Cerebellar nuclear complex (tissue), 1 donor: ENCODE results near the gene HDAC6.
"Not testable (repeated sequence)": the region's sequence is repeated elsewhere in the genome, so short reads cannot be mapped to it uniquely, and the experiment has no call there.

Experiments used
- DNase-seq, 2 experiments: peaks; one replicate each; lab custom pipeline; 2025; lab: John Stamatoyannopoulos, UW

The HDAC6 gene

DNA sequence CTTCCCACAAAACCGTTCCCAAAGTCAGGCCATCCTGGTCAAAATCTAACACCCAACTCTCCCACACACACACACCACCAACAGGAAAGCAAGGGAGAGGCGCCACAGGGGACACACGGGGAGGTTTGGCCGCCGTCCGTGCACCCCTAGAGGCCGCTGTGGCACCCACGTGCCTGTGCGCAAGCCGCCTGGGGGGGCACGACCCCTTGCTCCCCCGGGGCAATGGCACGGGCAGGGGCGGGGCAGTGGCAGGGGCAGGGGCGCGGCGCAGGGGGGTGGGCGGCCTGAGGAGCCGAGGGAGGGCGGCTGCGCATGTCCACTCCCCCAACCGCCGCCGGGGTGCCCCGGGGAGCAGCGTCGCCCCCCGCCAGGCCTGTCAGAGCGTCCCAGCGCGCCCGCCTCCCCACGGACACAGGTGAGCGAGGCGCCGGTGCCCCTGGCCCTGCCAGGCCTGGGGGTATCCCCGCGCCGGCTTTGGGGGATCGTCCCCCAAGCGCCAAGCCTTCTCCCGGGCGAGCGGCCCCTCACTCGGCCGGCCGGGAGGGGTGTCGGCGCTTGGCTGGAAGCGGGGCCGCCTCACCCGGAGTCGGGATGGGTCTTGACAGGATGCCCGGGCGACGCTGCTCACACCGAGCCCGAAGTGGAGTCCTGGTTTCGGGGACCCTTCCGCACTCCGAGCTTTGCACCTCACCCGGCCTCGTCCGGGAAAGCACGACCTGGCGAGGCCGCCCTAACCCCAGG lies 24.4 kb downstream of the HDAC6 start, which contains the start of gene ERAS:
ERAS (plus strand) TSS at position 379 of the 741 bp plus-strand sequence. CDS start 2,611 bp downstream, outside the sequence.
- no peak for DNase-seq

GRCh38 chrX:48826876-48827653 lies 25.2 kb downstream of the HDAC6 start:
- no peak for DNase-seq

DNA sequence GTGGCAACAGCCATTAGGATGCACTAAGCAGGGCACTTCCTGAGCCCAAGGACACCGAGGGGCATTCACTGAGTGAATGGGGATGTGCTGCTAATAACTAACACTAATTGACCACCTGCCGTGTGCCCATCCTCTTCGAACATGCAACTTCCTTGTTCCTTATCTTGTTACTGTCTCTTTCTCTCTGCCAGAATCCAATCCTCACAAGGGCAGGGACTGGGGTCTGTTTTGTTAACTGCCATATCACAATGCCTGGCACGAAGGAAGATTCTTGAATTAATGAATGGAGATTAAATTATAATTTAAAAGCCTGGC lies 25.7 kb downstream of the HDAC6 start:
- no peak for DNase-seq

- DNase-seq = no peak
These were observed 27.3 kb downstream of the HDAC6 start for GRCh38 chrX:48829016-48829735.

- no peak for DNase-seq
These were observed 29.5 kb downstream of the HDAC6 start for GRCh38 chrX:48831136-48831908.

GRCh38 chrX:48831909-48832291 lies 30.0 kb downstream of the HDAC6 start:
- no peak for DNase-seq

- DNase-seq = no peak
These were observed 31.8 kb downstream of the HDAC6 start for GRCh38 chrX:48833542-48834138.

- no peak for DNase-seq
These were observed 32.5 kb downstream of the HDAC6 start for GRCh38 chrX:48834383-48834709.

DNA sequence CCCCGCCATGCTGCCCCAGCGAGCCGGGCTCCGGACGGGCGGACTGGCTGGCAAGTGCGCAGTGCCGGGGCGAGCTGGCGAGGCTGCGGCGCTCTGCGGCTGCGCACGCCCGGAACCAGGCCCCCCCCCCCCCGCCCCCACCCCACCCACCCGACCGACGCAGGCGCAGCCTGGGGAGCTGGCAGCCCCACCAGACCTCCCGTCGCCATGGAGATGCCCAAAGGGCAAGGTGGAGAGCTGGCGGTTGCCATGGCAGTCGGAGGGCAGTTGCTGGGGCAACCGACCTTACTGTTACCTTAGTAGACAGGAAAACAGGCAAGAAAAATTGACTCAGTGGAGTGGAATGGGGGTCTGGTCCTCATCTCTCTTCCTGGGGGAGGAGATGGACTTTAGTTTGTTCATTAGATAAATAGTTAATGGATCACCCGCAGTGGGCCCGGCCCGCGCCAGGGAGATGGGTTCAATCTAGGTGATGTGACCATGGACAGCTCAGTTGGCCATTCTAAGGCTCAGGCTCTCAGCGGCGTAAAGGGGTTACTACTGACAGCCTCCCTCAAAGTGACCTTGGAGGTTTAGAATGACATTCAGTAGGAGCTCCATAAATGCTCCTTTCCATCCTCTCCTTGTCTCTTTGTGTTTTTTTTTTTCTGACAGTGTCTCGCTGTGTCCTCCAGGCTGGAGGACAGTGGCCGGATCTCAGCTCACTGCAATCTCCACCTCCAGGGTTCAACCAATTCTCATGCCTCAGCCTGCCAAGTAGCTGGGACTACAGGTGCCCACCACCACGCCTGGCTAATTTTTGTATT lies 33.9 kb downstream of the HDAC6 start, which contains the start of gene PCSK1N:
PCSK1N (minus strand) TSS at position 87 of the 806 bp plus-strand sequence; CDS start at position 9, 78 bp downstream.
- peak in 1 of 2 experiments; percentile 31 for DNase-seq

GRCh38 chrX:48839686-48840085 lies 37.8 kb downstream of the HDAC6 start:
- no peak for DNase-seq

- no peak for DNase-seq
These were observed 47.0 kb downstream of the HDAC6 start for GRCh38 chrX:48848847-48849246.

GRCh38 chrX:48852857-48853256 lies 51.0 kb downstream of the HDAC6 start:
- DNase-seq = no peak

DNA sequence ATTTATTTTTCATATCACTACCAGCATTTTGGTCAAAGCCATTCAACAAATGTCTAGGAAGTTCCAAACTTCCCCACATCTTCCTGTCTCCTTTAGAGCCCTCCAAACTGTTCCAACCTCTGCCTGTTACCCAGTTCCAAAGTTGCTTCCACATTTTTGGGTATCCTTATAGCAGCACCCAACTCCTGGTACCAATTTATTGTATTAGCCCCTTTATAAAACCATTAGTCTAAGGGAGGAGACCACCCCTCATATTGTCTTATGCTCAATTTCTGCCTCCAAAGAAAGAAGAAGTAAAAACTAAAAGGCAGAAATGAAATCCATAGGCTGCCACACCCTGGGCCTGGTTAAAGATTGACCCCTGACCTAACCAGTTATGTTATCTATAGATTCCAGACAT lies 51.6 kb downstream of the HDAC6 start:
- DNase-seq = not testable (repeated sequence)

- not testable (repeated sequence) for DNase-seq
These were observed 52.4 kb downstream of the HDAC6 start for GRCh38 chrX:48854121-48854804.

GRCh38 chrX:48854898-48855297 lies 53.0 kb downstream of the HDAC6 start:
- no peak for DNase-seq

GRCh38 chrX:48864210-48864609 lies 62.3 kb downstream of the HDAC6 start:
- DNase-seq = no peak

DNA sequence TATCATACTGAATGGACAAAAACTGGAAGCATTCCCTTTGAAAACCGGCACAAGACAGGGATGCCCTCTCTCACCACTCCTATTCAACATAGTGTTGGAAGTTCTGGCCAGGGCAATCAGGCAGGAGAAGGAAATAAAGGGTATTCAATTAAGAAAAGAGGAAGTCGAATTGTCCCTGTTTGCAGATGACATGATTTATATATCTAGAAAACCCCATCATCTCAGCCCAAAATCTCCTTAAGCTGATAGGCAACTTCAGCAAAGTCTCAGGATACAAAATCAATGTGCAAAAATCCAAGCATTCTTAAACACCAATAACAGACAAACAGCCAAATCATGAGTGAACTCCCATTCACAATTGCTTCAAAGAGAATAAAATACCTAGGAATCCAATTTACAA lies 70.2 kb downstream of the HDAC6 start:
- not testable (repeated sequence) for DNase-seq
